Glomerular visceral epithelial cell (primary cell): ENCODE data around the gene STK32C.

Source experiments
- DNase-seq: peaks from one replicate; pipeline ENCODE4 v3.0.0-alpha.2; 2016; ENCODE audit errors: extremely low spot score

The STK32C gene

GRCh38 chr10:132282667-132283603 lies 24.8 kb downstream of the STK32C start:
- no peak for DNase-seq

- DNase-seq, result no peak
Observed at GRCh38 chr10:132281915-132282666, 25.7 kb downstream of the STK32C start.

- DNase-seq, result no peak
Observed at GRCh38 chr10:132280646-132281074, 27.1 kb downstream of the STK32C start.

GRCh38 chr10:132279873-132280645 lies 27.7 kb downstream of the STK32C start:
- DNase-seq, result no peak

GRCh38 chr10:132277311-132277741 lies 30.4 kb downstream of the STK32C start:
- DNase-seq, result no peak

- no peak for DNase-seq
Observed at GRCh38 chr10:132276706-132277105, 31.0 kb downstream of the STK32C start.

- DNase-seq, result no peak
Observed at GRCh38 chr10:132276179-132276675, 31.5 kb downstream of the STK32C start.

- no peak for DNase-seq
Observed at GRCh38 chr10:132275426-132276178, 32.1 kb downstream of the STK32C start.

- DNase-seq, result no peak
Observed at GRCh38 chr10:132274986-132275385, 32.8 kb downstream of the STK32C start.

GRCh38 chr10:132274581-132274980 lies 33.2 kb downstream of the STK32C start:
- no peak for DNase-seq

GRCh38 chr10:132273966-132274365 lies 33.8 kb downstream of the STK32C start:
- no peak for DNase-seq

- DNase-seq, result no peak
Observed at GRCh38 chr10:132273304-132273944, 34.3 kb downstream of the STK32C start.

- DNase-seq, result no peak
Observed at GRCh38 chr10:132272231-132272971, 35.3 kb downstream of the STK32C start.

GRCh38 chr10:132271458-132272230 lies 36.1 kb downstream of the STK32C start:
- DNase-seq, result no peak

- DNase-seq, result no peak
Observed at GRCh38 chr10:132270721-132271457, 36.9 kb downstream of the STK32C start.

- no peak for DNase-seq
Observed at GRCh38 chr10:132270256-132270655, 37.5 kb downstream of the STK32C start.

GRCh38 chr10:132269266-132270230 lies 38.2 kb downstream of the STK32C start:
- no peak for DNase-seq
